Measurements from ENCODE around the gene SLIT1.
"Not testable (repeated sequence)": the region's sequence is repeated elsewhere in the genome, so short reads cannot be mapped to it uniquely, and the experiment has no call there.

Gene SLIT1

DNA sequence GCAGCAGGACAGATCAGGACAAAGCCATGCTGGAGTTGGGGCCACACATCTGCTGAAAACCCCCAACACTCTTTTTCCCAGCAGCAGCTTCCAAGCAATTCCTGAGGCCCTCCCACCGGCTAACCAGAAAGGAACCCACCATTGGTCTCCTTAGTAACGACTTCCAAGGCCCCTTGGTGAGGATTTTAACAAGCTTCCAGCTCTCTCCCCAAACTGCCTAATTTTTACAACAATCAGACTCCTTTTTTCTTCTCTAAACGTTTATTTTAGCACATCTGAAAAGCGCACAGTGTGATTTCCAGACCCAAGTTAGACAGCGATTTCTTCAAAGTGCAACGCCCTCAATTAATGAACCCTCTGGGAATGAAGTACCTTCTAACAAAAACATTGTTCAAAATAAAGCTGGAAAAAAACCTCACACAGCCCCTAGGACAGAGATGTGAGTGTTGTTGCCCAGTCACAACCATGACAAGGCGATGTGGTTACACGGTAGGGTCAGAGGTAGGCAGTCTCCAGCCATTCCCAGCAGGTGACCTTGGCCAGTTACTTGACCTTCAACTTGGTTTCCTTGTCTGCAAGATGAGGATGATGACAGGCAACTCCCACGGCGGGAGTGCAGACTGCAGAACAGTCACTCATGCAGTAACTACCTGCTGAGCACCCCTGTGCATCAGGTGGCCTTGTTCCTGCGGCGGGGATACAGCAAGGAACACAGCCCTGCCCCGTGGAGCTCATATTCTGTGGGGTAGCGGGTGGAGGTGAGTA, 82.3 kb downstream of the SLIT1 start:
- DNase-seq: no peak

DNA sequence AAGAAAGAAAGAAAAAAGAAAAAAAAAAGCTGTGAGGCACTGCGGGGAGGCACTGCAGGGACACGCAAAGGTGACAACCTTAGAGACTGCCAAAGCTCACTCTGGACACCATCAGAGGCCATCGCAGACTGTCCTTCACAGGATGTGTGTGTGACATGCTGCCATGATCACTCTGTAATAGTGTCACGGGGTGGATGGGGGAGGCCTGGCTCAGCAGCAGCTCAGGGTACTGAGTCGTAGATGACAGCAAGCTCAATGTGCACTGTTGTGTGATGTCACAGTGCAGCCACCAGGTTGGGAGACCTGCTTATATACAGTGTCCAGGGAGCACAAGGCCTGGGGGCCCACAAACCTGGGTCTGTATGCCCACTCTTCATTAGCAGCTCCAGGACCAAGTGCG, 83.3 kb downstream of the SLIT1 start:
- DNase-seq: no peak

DNA sequence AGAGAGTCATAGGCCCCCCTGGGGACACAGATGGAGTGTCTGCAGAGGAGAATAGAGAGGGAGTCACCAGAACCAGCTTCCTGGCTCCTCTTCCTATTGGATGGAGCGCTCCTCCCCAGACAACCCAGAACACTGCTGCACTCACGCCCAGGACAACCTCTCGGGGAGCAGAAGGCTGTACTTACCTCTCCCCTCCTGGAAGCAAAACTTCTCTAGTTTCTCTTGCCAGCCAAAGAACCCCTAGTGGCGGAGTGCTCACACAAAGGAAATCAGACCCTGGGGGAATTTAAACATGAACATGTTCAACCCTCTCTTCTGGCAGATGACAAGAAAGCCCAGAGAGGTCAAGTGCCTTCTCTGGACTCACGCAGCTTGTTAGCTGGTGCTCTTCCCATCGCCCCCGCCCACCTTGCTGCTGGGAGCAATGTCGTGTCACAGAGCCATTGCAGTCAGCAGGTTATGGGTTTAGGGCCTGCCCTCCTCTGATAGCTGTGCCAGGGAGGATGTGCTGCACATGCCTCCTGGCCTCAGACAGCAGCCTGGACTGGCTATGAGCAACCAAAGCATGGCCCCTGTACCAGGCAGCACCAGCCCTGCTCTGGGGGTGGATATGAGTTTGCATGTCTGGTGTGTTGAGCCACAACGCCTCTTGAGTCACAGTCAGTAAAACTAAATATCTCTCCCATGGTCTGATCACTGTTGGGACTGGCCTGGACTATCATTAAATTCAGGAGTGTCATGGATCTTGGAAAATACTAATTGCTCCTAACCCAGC, 84.4 kb downstream of the SLIT1 start:
- peak; percentile 66 for DNase-seq

DNA sequence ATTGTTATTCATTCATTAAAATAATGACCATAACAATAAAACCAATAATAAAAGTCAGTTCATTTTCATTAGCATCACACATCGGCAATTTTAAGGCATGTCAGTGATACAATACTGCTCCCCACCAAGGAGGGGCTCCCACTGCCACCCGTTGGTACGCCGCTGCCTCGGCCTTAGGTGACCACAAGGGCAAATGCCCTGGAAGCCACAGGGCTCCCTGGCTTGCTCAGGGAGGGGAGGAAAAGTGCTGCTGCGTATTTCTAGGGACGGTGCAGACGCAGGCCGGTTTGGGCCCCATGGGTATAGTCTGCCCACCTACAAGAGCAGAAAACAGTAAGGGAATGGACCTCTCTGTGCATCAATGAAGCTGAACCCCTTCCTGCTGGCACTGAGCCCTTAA, 85.1 kb downstream of the SLIT1 start:
- DNase-seq: no peak

DNA sequence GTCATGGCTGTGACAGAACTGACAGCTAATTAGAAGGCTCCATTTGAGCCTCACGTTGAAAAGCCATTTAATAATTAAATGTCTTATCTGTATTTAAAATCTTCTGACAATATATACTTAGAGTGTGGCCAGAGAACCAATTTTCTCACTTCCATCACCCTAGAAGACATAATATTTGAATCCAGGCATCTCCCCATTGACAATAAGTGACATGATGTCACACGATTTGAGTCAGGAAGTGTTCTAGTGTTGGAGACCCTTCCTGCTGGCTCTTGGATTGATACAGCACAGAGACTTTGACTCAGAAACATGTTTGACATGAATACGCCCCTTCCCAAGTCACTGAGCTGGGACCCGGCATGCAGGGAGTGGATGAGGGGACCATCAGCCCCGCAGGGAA, 85.9 kb downstream of the SLIT1 start:
- DNase-seq: no peak

DNA sequence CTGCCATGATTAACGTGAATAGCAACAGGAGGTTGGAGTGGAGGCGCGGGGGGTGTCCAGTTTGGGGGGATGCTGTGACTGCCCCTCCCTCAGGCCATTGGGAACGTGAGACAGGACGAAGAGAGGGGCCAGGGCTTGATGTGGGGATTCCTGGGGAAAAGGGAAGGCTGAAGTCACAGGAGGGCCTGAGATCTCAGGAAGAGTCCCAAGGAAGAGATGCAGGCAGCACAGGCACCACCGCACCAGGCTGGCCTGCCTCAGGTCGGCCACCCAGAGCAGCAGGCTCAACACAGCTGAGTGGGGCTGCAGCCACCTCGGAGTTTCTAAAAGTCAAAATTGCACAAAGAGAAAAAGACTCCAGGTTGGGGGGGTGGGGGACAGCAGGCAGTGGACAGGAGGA, 86.7 kb downstream of the SLIT1 start:
- no peak for DNase-seq

DNA sequence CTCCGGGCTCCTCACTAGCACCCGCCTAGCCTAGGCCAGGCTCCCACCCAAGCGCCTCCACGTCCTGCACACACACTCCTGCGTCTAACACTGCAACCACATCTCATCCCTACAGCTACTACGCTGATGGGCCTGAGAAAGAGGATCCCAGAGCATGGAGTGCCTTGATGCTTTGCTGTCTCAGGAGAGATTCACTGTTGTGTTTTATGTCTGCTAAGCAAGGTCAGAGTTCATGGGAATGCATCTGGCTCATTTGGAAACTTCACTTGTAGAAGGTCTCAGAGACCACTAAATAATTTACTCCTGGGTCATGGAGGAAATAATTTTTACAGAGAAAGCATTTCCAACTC, 88.7 kb downstream of the SLIT1 start:
- no peak for DNase-seq

DNA sequence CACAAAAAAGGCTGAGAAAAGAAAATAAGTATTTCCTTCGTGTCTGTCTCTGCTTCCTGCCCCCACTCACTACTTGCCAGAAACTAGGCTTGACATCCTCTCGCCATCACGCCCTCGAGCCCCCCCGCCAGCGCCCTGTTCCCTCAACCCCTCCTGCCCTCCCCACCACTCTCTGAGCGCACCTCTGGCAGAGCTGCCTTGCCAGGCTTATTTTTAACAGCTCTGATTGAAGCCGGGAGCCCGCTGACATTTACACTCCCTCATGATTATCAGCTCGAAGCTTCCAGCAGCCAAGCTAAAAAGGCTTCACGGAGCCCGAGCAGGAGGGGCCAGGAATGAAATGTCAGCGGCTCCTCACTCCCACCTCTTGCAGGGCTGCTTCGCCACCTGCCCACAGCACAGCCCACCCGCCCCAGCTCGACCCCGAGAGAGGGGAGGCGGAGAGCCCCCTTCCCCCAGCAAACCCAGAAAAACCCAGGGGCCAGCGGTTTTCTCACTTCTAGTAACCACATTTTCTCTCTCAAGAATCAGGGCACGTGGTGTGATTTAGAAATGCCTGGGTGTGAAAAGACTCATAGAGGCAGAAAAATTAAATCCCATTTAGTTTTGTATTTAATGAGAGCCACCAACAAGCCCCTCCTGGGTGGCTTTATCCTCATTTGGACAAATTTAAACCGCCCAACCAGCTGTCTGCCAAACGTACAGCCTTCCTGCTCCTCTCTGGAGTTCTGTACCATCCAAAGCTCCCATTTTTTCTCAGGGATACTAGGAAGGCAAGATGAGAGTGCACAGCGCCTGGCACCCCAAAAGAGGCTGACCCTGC, 89.3 kb downstream of the SLIT1 start:
- DNase-seq: peak; percentile 82

DNA sequence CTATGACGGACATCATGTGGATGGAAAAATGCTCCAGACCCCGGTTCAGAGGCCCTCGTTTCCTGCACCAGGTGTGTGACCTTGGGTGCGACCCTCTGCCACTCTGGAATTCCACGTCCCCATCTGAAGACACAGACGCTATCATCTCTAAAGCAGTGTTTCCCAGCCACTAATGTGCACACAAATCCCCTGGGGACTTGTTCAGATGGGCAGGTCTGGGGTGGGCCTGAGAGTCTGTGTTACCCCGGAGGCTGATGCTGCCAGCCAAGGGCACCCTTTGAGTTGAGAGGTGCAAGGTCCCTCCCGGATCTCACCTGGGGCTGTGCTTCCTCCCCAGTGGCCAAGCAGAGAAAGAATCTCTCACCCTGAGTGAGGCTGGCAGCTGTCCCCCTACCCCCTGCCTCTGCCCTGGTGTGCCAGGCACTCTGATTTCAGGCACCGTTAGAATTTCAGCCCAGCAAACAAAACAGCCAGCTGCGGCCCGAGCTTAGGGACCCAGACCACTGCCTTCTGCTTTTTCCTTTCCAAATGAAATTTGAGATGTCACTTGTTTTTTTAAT, 90.0 kb downstream of the SLIT1 start:
- DNase-seq: peak; percentile 85

DNA sequence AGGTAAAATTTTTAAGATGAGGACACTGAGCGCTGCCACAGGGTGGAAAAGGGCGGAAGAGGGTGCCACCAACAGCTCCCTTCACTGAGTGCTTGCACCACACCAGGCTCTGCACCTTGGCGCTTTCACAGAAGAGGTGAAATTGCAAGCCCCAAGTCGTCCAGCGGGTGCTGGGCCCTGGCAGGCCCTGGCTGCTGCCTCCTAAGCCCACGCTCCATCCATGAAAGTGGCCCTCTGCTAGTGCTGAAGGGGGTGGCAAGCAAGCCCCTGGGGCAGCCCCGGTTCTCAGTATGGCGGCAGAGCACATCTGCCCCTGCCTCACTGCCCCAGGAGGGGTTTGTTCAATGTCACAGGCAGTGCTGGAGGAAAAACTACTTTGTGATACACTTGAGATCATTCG, 95.1 kb downstream of the SLIT1 start:
- no peak for DNase-seq

DNA sequence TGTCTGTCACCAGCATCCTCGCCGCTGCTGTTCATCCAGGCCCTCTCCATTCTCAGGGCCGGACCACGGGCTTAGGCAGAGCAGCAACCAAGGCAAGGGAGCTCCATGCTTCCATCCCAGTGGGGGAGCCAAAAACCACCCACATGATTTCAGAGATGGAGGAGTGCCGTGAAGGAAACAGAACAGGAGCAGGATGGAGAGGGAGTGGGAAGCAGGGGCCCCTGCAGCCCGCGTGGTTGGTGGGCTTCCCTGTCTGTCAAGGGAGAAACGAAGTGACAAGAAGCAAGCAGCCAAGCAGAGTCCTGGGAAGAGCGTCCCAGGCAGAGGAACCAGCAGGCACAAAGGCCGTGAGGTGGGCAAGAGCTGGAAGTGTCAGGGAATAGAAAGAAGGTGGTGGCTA, 95.7 kb downstream of the SLIT1 start:
- no peak for DNase-seq

DNA sequence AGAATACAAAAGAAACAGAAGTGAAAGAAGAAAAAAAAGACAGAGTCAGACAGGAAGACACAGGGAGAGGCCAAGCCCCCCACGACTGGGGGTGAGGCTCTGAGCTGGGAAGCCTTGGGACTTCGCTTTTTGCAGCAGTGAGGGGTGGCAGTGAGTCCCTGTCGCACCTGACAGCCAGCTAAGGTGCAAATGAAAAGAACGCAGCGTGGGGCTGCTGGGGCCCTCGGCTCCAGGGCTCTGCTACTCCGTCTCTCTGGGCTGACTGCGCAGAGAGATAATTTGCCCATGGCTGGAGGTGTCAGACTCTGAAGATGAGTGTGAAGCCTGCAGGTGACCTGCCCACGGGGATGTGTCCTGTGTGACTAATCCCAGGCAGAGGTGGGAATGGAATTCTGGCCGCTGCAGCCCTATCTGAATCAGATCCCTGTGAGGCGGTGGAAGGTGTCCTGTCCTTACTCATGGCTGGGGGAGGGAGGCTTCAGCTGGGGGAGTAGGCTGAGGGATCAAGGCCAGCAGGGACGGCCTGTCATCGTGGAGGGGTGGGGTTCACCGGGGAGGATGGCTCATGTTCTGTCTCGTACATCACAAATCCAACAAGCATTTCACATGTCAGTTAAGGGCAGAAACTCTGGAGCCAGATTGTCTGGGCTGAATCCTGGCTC, 96.4 kb downstream of the SLIT1 start:
- DNase-seq: no peak

DNA sequence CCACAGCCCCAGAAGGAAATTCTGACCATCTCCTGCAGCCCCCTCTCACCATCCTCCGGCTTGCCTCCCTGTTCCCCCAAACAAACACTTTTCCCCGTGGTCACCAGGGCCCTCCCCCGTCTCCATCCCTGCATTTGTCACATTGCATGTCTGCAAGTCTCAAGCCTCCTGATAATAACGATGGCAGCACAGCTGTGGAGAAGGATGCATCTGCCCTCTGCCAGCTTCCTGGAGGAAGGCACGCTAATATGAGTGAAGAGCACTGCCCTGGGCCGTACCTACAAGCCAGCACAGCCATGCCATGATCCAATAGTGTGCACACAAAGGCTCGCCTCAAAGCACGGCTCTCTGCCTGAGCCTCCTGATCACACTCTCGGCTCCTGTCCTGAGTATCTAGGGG, 98.5 kb downstream of the SLIT1 start:
- DNase-seq: no peak

DNA sequence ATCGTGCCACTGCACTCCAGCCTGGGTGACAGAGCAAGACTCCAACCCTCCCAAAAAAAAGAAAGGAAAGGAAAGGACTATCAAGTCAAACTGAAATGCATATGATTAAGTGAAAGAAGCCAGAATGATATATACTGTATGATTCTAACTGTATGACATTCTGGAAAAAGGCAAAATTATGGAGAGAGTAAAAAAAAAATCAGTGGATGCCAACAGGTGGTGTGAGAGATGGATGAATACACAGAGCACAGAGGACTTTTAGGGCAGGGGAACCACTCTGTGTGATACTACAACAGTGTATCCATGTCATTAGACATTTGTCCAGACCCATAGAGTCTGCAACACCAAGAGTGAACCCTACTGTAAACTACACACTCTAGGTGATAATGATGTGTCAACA, 99.2 kb downstream of the SLIT1 start:
- no peak for DNase-seq

DNA sequence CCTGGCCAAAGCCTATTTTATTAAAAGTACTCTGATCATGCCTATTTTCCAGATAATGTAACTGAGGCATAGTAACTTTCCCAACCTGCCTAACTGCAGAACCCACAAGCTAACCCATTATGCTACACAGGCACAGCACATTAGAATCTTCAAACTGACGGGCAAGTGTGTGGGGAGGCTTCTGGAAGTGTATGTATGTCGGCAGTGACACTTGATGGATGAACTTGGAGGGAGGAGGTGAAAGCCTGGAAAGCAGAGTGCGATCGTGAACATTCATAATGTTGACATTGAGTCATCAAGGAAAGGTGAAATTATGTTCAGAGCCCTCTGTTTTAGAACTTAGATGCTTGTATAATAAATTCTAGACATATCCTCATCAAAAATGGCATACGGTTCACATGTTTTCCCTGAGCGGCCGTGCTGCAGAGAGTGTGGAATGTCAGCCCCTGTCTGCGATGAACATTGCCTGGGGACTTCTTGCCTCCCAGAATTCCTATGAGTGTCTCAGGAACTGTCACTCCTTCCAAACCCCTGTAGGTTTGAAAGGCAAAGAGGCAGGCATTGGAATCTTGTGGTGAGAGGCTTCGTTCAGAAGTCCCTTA, 102.4 kb downstream of the SLIT1 start:
- DNase-seq: no peak

DNA sequence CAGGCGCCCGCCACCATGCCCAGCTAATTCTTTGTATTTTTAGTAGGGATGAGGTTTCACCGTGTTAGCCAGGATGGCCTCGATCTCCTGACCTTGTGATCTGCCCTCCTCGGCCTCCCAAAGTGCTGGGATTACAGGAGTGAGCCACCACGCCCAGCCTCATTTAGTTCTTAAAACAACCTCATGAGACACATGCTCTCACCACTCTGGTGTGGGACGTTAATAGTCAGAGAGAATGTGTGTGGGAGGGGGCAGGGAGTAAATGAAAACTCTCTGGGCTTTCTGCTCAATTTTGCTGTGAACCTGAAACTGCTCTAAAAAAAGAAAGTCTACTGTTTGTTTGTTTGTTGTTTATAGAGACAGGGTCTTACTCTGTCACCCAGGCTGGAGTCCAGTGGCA, 103.2 kb downstream of the SLIT1 start:
- DNase-seq: not testable (repeated sequence)

DNA sequence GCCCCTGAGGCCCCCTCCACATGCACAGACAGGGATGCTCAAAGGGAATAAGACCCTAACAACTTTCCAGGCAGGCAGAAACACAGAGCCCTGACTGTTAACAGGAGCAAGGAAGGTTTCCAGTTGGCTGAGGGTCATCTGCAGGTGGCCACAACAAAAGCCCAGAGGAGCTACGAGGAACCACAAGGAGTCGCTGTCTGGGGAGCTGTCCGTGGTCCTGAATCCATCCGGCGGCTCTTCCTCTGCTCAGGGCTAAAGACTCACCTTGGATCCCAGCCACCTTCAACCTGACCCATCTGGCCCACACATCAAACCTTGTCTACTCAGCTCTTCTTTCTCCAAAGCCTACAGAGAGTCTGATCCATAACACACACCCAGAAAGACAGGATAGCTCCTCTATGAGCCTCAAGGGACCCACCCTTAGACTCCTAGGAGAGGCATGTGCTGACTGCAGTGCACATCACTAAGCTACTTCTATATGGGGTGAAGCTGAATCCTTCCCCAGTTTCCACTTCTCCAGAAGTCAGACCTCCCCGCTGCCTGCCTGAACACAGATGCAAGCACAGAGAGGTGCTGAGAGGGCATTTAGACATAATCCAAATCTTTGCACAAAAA, 104.0 kb downstream of the SLIT1 start:
- DNase-seq: no peak

DNA sequence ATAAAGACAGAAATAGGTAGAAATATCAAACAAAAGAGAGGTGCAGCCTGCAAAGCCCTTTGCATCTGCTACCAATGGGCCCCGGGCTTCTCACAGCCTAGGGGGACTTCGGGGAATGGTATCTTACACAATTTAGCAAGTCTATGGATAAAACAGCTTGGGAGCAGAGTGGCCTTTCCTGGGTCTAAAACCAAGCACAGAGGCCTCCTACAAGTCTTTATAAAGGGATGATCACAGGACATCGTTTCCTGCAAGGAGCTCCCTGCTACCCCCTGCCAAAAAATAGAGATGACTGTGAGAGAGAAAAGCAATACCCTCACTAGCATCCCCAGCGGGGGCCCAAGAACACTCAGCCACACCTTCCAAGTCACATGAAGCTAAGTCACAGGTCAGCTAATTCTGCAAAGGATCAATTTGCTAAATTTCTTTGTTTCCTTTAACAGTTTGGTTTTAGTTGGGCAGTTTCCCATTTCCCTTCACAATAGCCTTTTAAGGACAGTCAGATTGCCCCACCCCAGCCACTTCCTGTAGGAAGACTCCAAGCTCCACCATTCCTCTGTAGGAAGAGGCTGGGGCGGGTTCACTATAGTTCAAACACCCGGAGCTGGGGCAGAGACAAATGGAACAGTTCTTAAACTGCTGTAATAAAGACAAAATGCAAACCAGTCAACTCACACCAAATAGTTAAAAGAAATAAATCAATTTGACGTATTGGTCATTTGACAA, 105.5 kb downstream of the SLIT1 start:
- DNase-seq: no peak

DNA sequence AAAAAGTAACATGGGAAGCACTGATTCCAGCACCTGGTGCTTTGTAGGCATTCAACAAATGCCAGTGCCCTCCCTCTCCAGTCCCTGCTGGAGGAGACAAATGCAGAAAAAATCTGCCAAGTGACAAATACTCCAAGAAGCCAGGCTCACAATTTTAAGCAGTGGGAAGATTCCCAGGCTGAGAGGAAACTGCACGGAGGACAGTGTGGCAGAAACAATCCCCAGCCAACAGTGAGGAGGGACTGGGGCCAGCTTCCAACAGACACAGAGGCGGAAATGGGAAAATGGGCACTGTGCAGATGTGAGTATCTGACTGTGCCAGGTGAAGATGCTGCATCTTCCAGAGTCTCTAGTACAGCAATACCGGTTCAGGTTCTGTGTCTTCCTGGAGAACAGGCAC, 106.3 kb downstream of the SLIT1 start:
- DNase-seq: no peak

DNA sequence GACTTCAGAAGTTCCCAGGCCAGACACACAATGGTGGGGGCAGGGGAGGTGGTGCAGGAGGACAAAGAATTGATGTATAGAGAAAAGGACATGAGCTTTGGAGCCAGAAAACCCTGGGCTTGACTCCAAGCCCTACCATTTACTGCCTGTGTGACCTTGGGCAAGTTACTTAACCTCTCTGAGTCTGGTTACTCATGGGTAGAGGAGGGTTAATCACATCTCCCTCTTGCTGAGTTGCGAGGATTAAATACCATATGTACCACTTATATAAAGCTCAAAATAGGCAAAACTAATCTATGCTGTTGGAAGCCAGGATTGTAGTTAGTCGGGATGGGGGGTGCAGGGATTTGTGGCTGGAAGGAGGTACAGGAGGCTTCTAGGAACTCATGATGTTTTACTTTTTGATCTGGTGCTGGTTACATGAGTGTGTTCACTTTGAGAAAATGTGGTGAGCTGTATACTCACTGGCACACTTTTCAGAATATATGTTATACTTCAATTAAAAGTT, 106.8 kb downstream of the SLIT1 start:
- DNase-seq: no peak

All from NCI-H2171 treated with DMSO at 0.1 percent for 48 hours (cell line).